ENCODE data around the gene STPG3. TPM values are rescaled to one million over a fixed set of nuclear protein-coding genes. Genes with fewer than 3 reads are reported as not detected.

STPG3 gene
- total RNA-seq, 2 experiments from 2014 or later = not detected

DNA sequence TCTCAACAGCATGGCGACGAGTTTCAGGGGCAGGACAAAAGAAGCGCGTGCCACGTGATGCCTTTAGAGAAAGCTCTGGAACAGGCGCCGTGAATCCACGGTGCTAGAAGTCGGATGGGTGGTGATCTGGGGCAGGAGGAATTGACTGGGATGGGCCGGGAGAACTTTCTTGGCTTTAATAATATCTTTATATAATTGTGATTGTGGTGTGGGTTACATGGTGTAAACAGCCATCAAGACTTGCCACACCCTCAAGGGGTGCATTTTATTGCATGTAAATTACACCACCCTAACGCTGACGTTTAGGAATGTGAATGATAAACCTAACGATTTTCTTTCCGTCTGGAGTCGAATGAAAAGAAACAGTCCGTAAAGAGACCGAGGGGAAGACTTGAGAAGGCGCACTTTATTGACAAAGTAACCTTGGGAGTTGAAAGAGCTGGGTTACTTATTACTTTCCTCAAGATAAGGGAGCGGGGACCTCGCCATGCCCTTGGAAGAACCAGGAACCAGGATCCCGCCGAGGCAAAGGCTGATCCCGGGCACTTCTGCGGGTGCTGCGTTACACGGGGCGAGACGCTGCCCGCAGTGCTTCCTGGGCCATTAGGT, 42.5 kb downstream of the STPG3 start:
- Histone ChIP-seq H3K36me3 (ENCODE audit: insufficient read depth, low read length) (no peaks in the 10 kb centered on the region), H3K9me3 (ENCODE audit: control insufficient read depth in 1 of 2, insufficient read depth in 1 of 2, low read length in 2 of 2) (peaks cover 0 to 27% of the 10 kb centered on the region in 2 experiments), H3K27me3 (ENCODE audit: control insufficient read depth in 1 of 2, insufficient read depth in 2 of 2, low read length in 2 of 2) (peaks cover 46 to 48% of the 10 kb centered on the region in 2 experiments), H3K4me1 (ENCODE audit: insufficient read depth, low read length) (peaks cover 15% of the 10 kb centered on the region), H3K27ac (ENCODE audit: low read depth in 1 of 2, low read length in 2 of 2) (no peak overlapping the region), H3K4me3 (ENCODE audit: low read length) (no peak overlapping the region)
- Mint-ChIP-seq H3K4me1 (ENCODE audit: low read depth) (no peaks in the 10 kb centered on the region), H3K4me3 (peak overlapping the region; percentile 54), H3K27ac (no peak overlapping the region), H3K36me3 (ENCODE audit: low read depth) (no peaks in the 10 kb centered on the region), H3K9me3 (no peaks in the 10 kb centered on the region), H3K27me3 (peaks cover 38% of the 10 kb centered on the region)
- CTCF ChIA-PET = no interaction called here
- POLR2A ChIA-PET = no interaction called here
- intact Hi-C loops (cut with DNase I, micrococcal nuclease) = loop anchor here (2.0 kb wide), 2 partner anchors 113 to 233 kb away; no protein-coding TSS in a partner anchor
- ATAC-seq (ENCODE audit: poor library complexity) (no peak), DNase-seq (no peak)
- TF ChIP-seq, protein P1, sequence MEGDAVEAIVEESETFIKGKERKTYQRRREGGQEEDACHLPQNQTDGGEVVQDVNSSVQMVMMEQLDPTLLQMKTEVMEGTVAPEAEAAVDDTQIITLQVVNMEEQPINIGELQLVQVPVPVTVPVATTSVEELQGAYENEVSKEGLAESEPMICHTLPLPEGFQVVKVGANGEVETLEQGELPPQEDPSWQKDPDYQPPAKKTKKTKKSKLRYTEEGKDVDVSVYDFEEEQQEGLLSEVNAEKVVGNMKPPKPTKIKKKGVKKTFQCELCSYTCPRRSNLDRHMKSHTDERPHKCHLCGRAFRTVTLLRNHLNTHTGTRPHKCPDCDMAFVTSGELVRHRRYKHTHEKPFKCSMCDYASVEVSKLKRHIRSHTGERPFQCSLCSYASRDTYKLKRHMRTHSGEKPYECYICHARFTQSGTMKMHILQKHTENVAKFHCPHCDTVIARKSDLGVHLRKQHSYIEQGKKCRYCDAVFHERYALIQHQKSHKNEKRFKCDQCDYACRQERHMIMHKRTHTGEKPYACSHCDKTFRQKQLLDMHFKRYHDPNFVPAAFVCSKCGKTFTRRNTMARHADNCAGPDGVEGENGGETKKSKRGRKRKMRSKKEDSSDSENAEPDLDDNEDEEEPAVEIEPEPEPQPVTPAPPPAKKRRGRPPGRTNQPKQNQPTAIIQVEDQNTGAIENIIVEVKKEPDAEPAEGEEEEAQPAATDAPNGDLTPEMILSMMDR (IDR thresholded peaks at IDR 0.05) = no peak

DNA sequence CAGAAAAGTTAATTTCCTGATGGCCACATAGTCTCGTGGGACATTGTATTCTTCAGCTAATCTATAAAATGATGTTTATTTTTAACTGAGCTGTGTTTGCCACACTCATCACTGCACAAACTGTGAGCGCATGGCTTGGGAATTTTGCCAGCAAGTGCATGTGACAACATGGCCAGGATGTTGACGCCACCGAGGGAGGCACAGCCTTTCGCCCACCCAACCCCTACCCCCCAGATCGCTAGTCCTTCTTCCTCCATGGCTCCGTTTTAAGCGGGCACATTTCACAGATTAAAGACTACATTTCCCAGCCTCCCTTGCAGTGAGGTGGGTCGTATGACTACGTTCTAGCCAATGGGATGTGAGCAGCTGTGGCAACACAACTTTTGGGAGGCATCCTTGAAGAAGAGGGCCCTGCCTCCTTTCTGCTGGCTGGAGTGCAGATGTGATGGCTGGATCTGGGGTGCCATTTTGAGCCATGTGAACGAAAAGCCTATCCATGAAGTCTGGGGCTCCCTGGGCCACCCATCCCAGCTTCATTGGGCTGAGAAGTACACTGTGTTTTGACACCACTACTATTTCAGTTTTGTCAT, 43.1 kb downstream of the STPG3 start:
- TF ChIP-seq, protein P1 (IDR thresholded peaks at IDR 0.05) = no peak
- Histone ChIP-seq H3K27me3 (ENCODE audit: control insufficient read depth in 1 of 2, insufficient read depth in 2 of 2, low read length in 2 of 2) (peaks cover 52 to 54% of the 10 kb centered on the region in 2 experiments), H3K4me3 (ENCODE audit: low read length) (no peak overlapping the region), H3K4me1 (ENCODE audit: insufficient read depth, low read length) (peaks cover 15% of the 10 kb centered on the region), H3K36me3 (ENCODE audit: insufficient read depth, low read length) (no peaks in the 10 kb centered on the region), H3K9me3 (ENCODE audit: control insufficient read depth in 1 of 2, insufficient read depth in 1 of 2, low read length in 2 of 2) (peaks cover 0 to 27% of the 10 kb centered on the region in 2 experiments), H3K27ac (ENCODE audit: low read depth in 1 of 2, low read length in 2 of 2) (no peak overlapping the region)
- no peaks in the 10 kb centered on the region for H3K4me1 Mint-ChIP-seq (ENCODE audit: low read depth)
- H3K9me3 Mint-ChIP-seq = no peaks in the 10 kb centered on the region
- ChIA-PET CTCF (no interaction called here), POLR2A (no interaction called here)
- H3K36me3 Mint-ChIP-seq (ENCODE audit: low read depth) = no peaks in the 10 kb centered on the region
- intact Hi-C loops (cut with DNase I, micrococcal nuclease) = loop anchor here (2.0 kb wide), 2 partner anchors 113 to 233 kb away; no protein-coding TSS in a partner anchor
- DNase-seq = peak in 3 of 14 experiments; percentile 36 to 61 (median 44)
- ATAC-seq (ENCODE audit: poor library complexity) = peak; percentile 24
- H3K27me3 Mint-ChIP-seq = peaks cover 38% of the 10 kb centered on the region
- peak overlapping the region; percentile 34 for H3K4me3 Mint-ChIP-seq
- H3K27ac Mint-ChIP-seq = no peak overlapping the region

DNA sequence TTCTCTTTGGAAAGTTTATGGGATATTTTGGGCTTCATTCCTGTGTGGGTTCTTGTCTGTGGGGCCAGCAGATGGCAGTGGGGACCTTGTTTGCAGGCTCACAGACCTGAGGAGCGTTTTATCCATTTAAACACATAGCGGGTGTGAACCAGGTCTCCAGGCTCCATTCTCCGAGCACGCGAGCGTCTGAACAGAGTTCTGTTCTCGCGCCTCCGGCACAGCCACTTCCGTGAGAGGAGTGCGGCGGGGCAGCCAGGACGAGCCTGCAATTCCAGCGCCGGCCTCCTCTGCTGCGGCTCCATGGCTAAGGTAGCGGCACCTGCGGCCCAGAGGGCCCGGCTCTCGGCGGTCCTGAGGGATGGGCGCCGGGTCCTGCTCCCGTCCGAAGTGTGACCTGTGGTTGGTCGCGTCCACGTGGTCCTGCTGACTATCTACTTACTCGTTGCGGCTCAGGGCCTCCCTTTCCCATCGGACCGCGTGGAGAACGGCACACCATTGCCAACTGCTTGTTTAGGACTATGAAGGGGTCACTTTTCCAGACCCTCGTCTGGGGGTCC, 43.7 kb downstream of the STPG3 start:
- TF ChIP-seq, protein P1 (IDR thresholded peaks at IDR 0.05) = no peak
- CTCF ChIA-PET = no interaction called here
- POLR2A ChIA-PET = no interaction called here
- peaks cover 0 to 27% of the 10 kb centered on the region in 2 experiments for H3K9me3 ChIP-seq (ENCODE audit: control insufficient read depth in 1 of 2, insufficient read depth in 1 of 2, low read length in 2 of 2)
- peak overlapping the region; percentile 34 for H3K4me3 Mint-ChIP-seq
- intact Hi-C loops (cut with DNase I, micrococcal nuclease) = loop anchor here (2.0 to 5.0 kb wide), 3 partner anchors 112 to 232 kb away; no protein-coding TSS in a partner anchor
- peak; percentile 37 for ATAC-seq (ENCODE audit: poor library complexity)
- no peak overlapping the region for H3K27ac Mint-ChIP-seq
- H3K4me3 ChIP-seq (ENCODE audit: low read length) = peak overlapping the region; percentile 17
- no peaks in the 10 kb centered on the region for H3K4me1 Mint-ChIP-seq (ENCODE audit: low read depth)
- no peaks in the 10 kb centered on the region for H3K36me3 ChIP-seq (ENCODE audit: insufficient read depth, low read length)
- no peaks in the 10 kb centered on the region for H3K36me3 Mint-ChIP-seq (ENCODE audit: low read depth)
- H3K4me1 ChIP-seq (ENCODE audit: insufficient read depth, low read length) = peaks cover 15% of the 10 kb centered on the region
- DNase-seq = peak in 2 of 14 experiments; percentile 28 to 36
- H3K9me3 Mint-ChIP-seq = no peaks in the 10 kb centered on the region
- peaks cover 38% of the 10 kb centered on the region for H3K27me3 Mint-ChIP-seq
- H3K27ac ChIP-seq (ENCODE audit: low read depth in 1 of 2, low read length in 2 of 2) = no peak overlapping the region
- peaks cover 57 to 60% of the 10 kb centered on the region in 2 experiments for H3K27me3 ChIP-seq (ENCODE audit: control insufficient read depth in 1 of 2, insufficient read depth in 2 of 2, low read length in 2 of 2)

Data from CD4-positive, alpha-beta T cell (primary cell).